Smooth muscle cell of the coronary artery (primary cell): ENCODE results near the gene DOCK8. TPM values are rescaled to one million over a fixed set of nuclear protein-coding genes. Genes with fewer than 3 reads are reported as not detected.

Source experiments
- total RNA-seq: library from RNA; depleted of rRNA; stranded (reverse); fragments of >200 nt; gene quantifications from 2 replicates; pipeline ENCODE4 v1.2.3, GENCODE V29; 2014; ENCODE audit warnings: low replicate concordance

DOCK8 gene
- 0.12 TPM in 1 of 2 replicates, not detected in the other for total RNA-seq

DNA sequence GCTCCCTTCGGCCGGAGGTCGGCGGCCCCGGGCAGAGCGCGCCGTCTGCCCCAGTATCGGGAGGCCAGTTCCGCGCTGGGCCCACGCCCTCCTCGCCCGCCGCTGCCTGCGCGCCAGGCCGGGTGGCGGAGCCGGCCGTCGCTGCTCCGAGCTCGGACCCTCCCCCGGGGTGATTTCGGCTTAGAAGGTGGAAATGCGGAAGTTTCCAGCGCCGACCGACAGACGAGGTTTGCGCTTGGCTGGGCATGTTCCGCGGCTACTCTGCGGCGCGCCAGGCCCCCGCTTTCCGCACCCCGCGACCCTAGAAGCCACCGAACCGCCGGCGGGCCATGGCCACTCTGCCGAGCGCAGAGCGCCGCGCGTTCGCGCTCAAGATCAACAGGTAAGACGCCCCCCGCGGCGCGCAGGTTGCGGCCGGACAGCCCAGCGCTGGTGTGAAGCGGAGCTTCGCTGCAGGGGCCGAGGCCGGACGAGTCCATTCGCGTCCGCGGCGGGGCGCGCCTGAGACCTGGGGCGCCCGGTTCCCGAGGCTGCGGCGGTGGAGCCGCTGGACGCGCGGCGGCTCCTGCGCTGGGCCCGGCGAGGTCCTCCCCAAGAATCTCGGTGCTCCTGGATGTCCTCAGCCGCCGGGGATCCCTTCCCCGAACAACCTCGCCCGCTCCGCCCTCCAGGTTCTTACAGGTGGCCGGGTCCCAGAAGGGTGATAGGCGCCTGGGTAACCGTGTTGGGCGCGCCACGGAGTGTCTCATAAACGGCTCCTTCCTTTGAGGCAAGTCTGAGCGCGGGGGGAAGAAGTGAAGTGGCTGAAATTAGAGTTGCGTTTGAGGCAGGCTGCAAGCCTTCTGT lies at the start of gene DOCK8:
Gene DOCK8 (plus strand): TSS at position 218 of the 846 bp plus-strand sequence. CDS start 112 bp downstream, at position 330.

DNA sequence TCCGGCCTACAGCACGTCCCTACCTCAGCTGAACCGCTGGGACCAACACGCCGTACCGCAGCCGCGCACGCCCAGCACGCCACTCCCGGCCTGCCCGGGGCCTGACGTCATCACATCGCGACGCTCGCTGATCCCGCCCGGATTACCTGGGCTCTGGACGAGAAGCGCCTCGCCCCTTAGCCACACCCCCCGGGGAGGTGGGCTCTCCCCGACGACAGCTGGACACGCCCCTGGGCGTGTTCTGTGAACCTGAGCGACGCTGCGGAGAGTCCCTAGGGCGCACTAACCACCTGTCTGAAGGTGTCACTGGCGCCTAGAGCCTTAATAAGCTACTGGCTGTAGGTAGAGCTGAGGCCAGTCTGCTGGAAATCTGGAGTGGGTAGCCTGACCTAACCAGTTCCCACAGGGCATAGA lies 35.7 kb upstream of the DOCK8 start, which contains the start of gene ZNG1A:
Gene ZNG1A (minus strand): TSS at position 87 of the 414 bp plus-strand sequence. CDS start 87 bp downstream, outside the sequence.

DNA sequence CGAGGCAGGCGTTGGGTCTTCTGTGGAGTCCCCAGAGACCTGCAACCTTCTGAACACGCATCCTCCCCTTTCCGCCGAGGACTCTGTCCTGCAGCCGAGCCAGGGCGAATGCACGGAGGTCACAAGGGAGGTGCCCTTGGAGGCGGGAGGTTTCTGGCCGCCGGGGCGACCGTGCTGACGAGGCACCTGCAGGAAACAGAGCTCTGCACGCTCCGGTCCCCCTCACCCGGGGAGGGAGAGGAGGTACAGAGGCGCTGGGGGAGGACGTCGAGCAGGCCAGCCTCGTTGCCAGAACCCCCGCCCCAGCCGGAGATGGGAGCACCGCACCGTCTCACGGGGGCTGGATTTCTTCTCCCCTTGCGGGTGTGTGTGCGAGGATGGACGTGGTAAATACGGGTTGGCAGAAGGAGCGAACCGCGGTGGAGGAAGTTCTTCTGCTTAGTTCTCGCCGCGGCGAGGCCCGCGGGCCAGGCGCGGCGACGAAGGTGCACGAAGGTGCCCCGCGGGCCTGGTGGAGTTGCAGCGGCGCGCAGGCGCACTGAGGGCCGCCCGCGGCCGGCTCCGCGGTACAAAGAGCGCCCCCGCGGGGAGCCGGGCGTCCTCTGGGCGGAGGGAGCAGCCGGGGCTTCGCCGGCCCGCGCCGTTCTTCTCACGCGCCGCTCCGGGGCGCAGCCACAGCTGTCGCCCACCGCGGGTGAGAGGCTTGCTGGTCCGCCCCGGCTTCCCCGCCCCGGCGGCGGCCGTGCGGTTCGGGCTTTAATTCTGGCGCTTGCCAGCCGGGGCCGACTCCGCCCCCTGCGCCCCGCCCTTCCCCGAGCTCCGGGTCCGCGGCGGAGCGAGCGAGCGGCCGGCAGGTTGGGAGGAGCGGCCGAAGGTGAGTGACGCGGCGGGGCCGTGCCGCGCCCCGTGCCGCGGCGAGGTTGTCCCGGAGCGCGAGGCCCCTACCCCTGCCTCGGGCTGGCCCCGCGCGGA lies 289.5 kb downstream of the DOCK8 start, which contains the start of gene KANK1:
Gene KANK1 (plus strand): TSS at position 815 of the 972 bp plus-strand sequence.

Other genes with a start within 250 kb of the DOCK8 start
- gene WASHC1, start 185.4 kb upstream of the DOCK8 start, total RNA-seq = 3.4 and 4.7 TPM in 2 replicates
- gene FOXD4, start 96.4 kb upstream of the DOCK8 start, total RNA-seq = 0.08 and 0.23 TPM in 2 replicates
- gene ZNG1A, start 35.8 kb upstream of the DOCK8 start, total RNA-seq = 59.2 and 68.7 TPM in 2 replicates